HG03175 (cell line): ENCODE measurements around the gene CLDN2.
A peak's percentile ranks its signal among the peaks of the same experiment; 100 is the strongest.

Experiments
- ATAC-seq: cut with Tn5 transposase; IDR thresholded peaks from one replicate; pipeline ENCODE4 v1.9.1; 2021; ENCODE audit warnings: mild to moderate bottlenecking, moderate library complexity; ENCODE audit not compliant: unreplicated experiment

CLDN2 gene

GRCh38 chrX:106917830-106918500 lies 2.2 kb upstream of the CLDN2 start:
- ATAC-seq, result no peak

- ATAC-seq, result no peak
Observed at GRCh38 chrX:106921637-106922036, 1.4 kb downstream of the CLDN2 start.

- no peak for ATAC-seq
Observed at GRCh38 chrX:106927023-106927422, 6.8 kb downstream of the CLDN2 start.

- ATAC-seq, result no peak
Observed at GRCh38 chrX:106927700-106928099, 7.5 kb downstream of the CLDN2 start.

- no peak for ATAC-seq
Observed at GRCh38 chrX:106928227-106928626, 8.0 kb downstream of the CLDN2 start.

GRCh38 chrX:106931831-106932491 lies 11.8 kb downstream of the CLDN2 start:
- no peak for ATAC-seq

GRCh38 chrX:106932492-106932923 lies 12.3 kb downstream of the CLDN2 start:
- no peak for ATAC-seq

GRCh38 chrX:106932960-106933537 lies 12.8 kb downstream of the CLDN2 start:
- peak; percentile 32 for ATAC-seq

GRCh38 chrX:106933538-106933961 lies 13.3 kb downstream of the CLDN2 start:
- ATAC-seq, result peak; percentile 61

- no peak for ATAC-seq
Observed at GRCh38 chrX:106935175-106935574, 15.0 kb downstream of the CLDN2 start.

GRCh38 chrX:106936246-106936645 lies 16.0 kb downstream of the CLDN2 start:
- ATAC-seq, result no peak

GRCh38 chrX:106939566-106939965 lies 19.4 kb downstream of the CLDN2 start:
- no peak for ATAC-seq

GRCh38 chrX:106940068-106940467 lies 19.9 kb downstream of the CLDN2 start:
- no peak for ATAC-seq

- no peak for ATAC-seq
Observed at GRCh38 chrX:106946464-106946863, 26.3 kb downstream of the CLDN2 start.

- ATAC-seq, result no peak
Observed at GRCh38 chrX:106948641-106949040, 28.4 kb downstream of the CLDN2 start.

- ATAC-seq, result no peak
Observed at GRCh38 chrX:106949366-106949765, 29.2 kb downstream of the CLDN2 start.

GRCh38 chrX:106950381-106950780 lies 30.2 kb downstream of the CLDN2 start:
- ATAC-seq, result no peak

GRCh38 chrX:106951230-106951629 lies 31.0 kb downstream of the CLDN2 start:
- ATAC-seq, result no peak

- ATAC-seq, result no peak
Observed at GRCh38 chrX:106952089-106952488, 31.9 kb downstream of the CLDN2 start.

- ATAC-seq, result no peak
Observed at GRCh38 chrX:106952538-106952937, 32.3 kb downstream of the CLDN2 start.

- no peak for ATAC-seq
Observed at GRCh38 chrX:106952988-106953387, 32.8 kb downstream of the CLDN2 start.

- no peak for ATAC-seq
Observed at GRCh38 chrX:106954041-106954440, 33.8 kb downstream of the CLDN2 start.
